ENCODE results near the gene CWH43.
"Not testable (repeated sequence)": the region's sequence is repeated elsewhere in the genome, so short reads cannot be mapped to it uniquely, and the experiment has no call there.

The CWH43 gene

GRCh38 chr4:49099831-49100444, 113.9 kb downstream of the CWH43 start:
- H3K27me3 ChIP-seq (ENCODE audit: insufficient read depth, low read depth, severe bottlenecking); H3K9me3 ChIP-seq (ENCODE audit: severe bottlenecking); H3K27ac ChIP-seq; H3K36me3 ChIP-seq; H3K4me3 ChIP-seq (ENCODE audit: low read depth, low read length); DNase-seq: not testable (repeated sequence)

GRCh38 chr4:49102344-49102898, 116.3 kb downstream of the CWH43 start:
- H3K4me3 ChIP-seq (ENCODE audit: low read depth, low read length); H3K9me3 ChIP-seq (ENCODE audit: severe bottlenecking); H3K27me3 ChIP-seq (ENCODE audit: insufficient read depth, low read depth, severe bottlenecking); DNase-seq; H3K27ac ChIP-seq; H3K36me3 ChIP-seq: not testable (repeated sequence)

- not testable (repeated sequence) for H3K36me3 ChIP-seq; H3K27me3 ChIP-seq (ENCODE audit: insufficient read depth, low read depth, severe bottlenecking); H3K27ac ChIP-seq; H3K4me3 ChIP-seq (ENCODE audit: low read depth, low read length); H3K9me3 ChIP-seq (ENCODE audit: severe bottlenecking); DNase-seq
Measured at GRCh38 chr4:49103436-49104136, 117.5 kb downstream of the CWH43 start.

GRCh38 chr4:49104231-49104930, 118.3 kb downstream of the CWH43 start:
- not testable (repeated sequence) for H3K27ac ChIP-seq; H3K36me3 ChIP-seq; DNase-seq; H3K27me3 ChIP-seq (ENCODE audit: insufficient read depth, low read depth, severe bottlenecking); H3K4me3 ChIP-seq (ENCODE audit: low read depth, low read length); H3K9me3 ChIP-seq (ENCODE audit: severe bottlenecking)

GRCh38 chr4:49105248-49105904, 119.3 kb downstream of the CWH43 start:
- H3K27ac ChIP-seq; H3K9me3 ChIP-seq (ENCODE audit: severe bottlenecking); H3K4me3 ChIP-seq (ENCODE audit: low read depth, low read length); DNase-seq; H3K27me3 ChIP-seq (ENCODE audit: insufficient read depth, low read depth, severe bottlenecking); H3K36me3 ChIP-seq: not testable (repeated sequence)

- not testable (repeated sequence) for DNase-seq; H3K36me3 ChIP-seq; H3K27me3 ChIP-seq (ENCODE audit: insufficient read depth, low read depth, severe bottlenecking); H3K4me3 ChIP-seq (ENCODE audit: low read depth, low read length); H3K27ac ChIP-seq; H3K9me3 ChIP-seq (ENCODE audit: severe bottlenecking)
Measured at GRCh38 chr4:49107262-49107661, 121.2 kb downstream of the CWH43 start.

GRCh38 chr4:49108183-49108978, 122.3 kb downstream of the CWH43 start:
- not testable (repeated sequence) for DNase-seq; H3K27ac ChIP-seq; H3K9me3 ChIP-seq (ENCODE audit: severe bottlenecking); H3K4me3 ChIP-seq (ENCODE audit: low read depth, low read length); H3K36me3 ChIP-seq; H3K27me3 ChIP-seq (ENCODE audit: insufficient read depth, low read depth, severe bottlenecking)

GRCh38 chr4:49109567-49110166, 123.6 kb downstream of the CWH43 start:
- not testable (repeated sequence) for H3K4me3 ChIP-seq (ENCODE audit: low read depth, low read length); H3K27me3 ChIP-seq (ENCODE audit: insufficient read depth, low read depth, severe bottlenecking); H3K36me3 ChIP-seq; DNase-seq; H3K9me3 ChIP-seq (ENCODE audit: severe bottlenecking); H3K27ac ChIP-seq

- H3K4me3 ChIP-seq (ENCODE audit: low read depth, low read length); H3K27ac ChIP-seq; H3K9me3 ChIP-seq (ENCODE audit: severe bottlenecking); H3K27me3 ChIP-seq (ENCODE audit: insufficient read depth, low read depth, severe bottlenecking); H3K36me3 ChIP-seq; DNase-seq: not testable (repeated sequence)
Measured at GRCh38 chr4:49110579-49110978, 124.5 kb downstream of the CWH43 start.
